Colonic mucosa (tissue), 4 donors: ENCODE results near the gene GRM2. TPM values are rescaled to one million over a fixed set of nuclear protein-coding genes. Genes with fewer than 3 reads are reported as not detected.

Experiments
- DNase-seq: peaks from one replicate; pipeline ENCODE4 v3.0.0-alpha.2; 2020
- H3K27ac ChIP-seq: fragments of 200-600 bp; one replicate; pipeline ENCODE4 v1.8.0; 2021
- H3K27me3 ChIP-seq: fragments of 200-600 bp; one replicate; pipeline ENCODE4 v1.8.0; 2021
- H3K36me3 ChIP-seq: fragments of 200-600 bp; one replicate; pipeline ENCODE4 v1.8.0; 2021
- H3K4me1 ChIP-seq: fragments of 200-600 bp; one replicate; pipeline ENCODE4 v1.8.0; 2021; ENCODE audit warnings: mild to moderate bottlenecking
- H3K4me3 ChIP-seq: fragments of 200-600 bp; one replicate; pipeline ENCODE4 v1.8.0; 2021
- H3K9ac ChIP-seq, 2 donors: one replicate each; pipeline ENCODE4 v1.7.0; 2013; ENCODE audit warnings: control low read depth in 2 of 2, low read depth in 2 of 2, low read length in 2 of 2
- H3K9me3 ChIP-seq: fragments of 200-600 bp; one replicate; pipeline ENCODE4 v1.8.0; 2021
- CTCF ChIP-seq: fragments of 200-600 bp; IDR thresholded peaks from one replicate; pipeline ENCODE4 v1.8.0; 2022; ENCODE audit warnings: antibody characterized with exemption, mild to moderate bottlenecking
- intact Hi-C: fragments of 100-400 bp; cut with DNase I; formaldehyde crosslinking; loops from one replicate; pipeline ENCODE4 v1.14.1; 2022
- total RNA-seq, 2 donors: library from RNA; stranded (reverse); fragmentation: NEBNext Ultra II Directional in 1 of 2; extraction: Animal tissue kit (Norgen Biotek cat#: 25700) in 1 of 2; gene quantifications; one replicate each; pipeline ENCODE4 v1.2.1, GENCODE V29; 2021
- donor health status: healthy.
- donor health status: DM: no; HTN: no; CAD: no.
- donor health status: DM: no; HTN: no; CAD: no.

GRM2 gene
- total RNA-seq, 2 donors from 2014 or later: 0.12 TPM; not detected in 1

- H3K4me1 ChIP-seq: peaks cover 17% of the 10 kb centered on the region
- peak; percentile 98 for TF ChIP-seq CTCF
- no peak overlapping the region for H3K4me3 ChIP-seq
- peak; percentile 96 for DNase-seq
- H3K9me3 ChIP-seq: no peaks in the 10 kb centered on the region
- H3K27ac ChIP-seq: peak overlapping the region; percentile 18
- H3K27me3 ChIP-seq: no peaks in the 10 kb centered on the region
- intact Hi-C loops: loop anchor here (2.0 to 10.0 kb wide), 2 partner anchors 167 to 275 kb away; partner anchors contain the start of gene RBM15B
- H3K9ac ChIP-seq: peak overlapping the region in 1 of 2 donors; percentile 28
- H3K36me3 ChIP-seq: no peaks in the 10 kb centered on the region
Measured at GRCh38 chr3:51669241-51670052, 37.4 kb upstream of the GRM2 start.

GRCh38 chr3:51670053-51670822 is 36.6 kb upstream of the GRM2 start:
- no peaks in the 10 kb centered on the region for H3K27me3 ChIP-seq
- no peaks in the 10 kb centered on the region for H3K9me3 ChIP-seq
- intact Hi-C loops: loop anchor here (10.0 kb wide), 1 partner anchor 275 kb away; the partner anchor contains the start of gene RBM15B
- TF ChIP-seq CTCF: no peak
- peak overlapping the region; percentile 90 for H3K4me3 ChIP-seq
- peaks cover 17% of the 10 kb centered on the region for H3K4me1 ChIP-seq
- peak overlapping the region; percentile 94 for H3K27ac ChIP-seq
- peak overlapping the region; percentile 47 to 91 for H3K9ac ChIP-seq
- H3K36me3 ChIP-seq: no peaks in the 10 kb centered on the region
- no peak for DNase-seq

- Histone ChIP-seq H3K27ac (peak within 1 kb of the TSS; percentile 94), H3K4me3 (peak within 1 kb of the TSS; percentile 90)
- intact Hi-C loops: loop anchor here (10.0 kb wide), 1 partner anchor 276 kb away; the partner anchor contains the start of gene RBM15B
Measured at GRCh38 chr3:51670823-51671733, 35.8 kb upstream of the GRM2 start, which contains the start of gene TEX264. TEX264 (plus strand) TSS chr3:51671252; CDS start chr3:51674305, 3,053 bp downstream.

GRCh38 chr3:51671734-51672475 is 35.0 kb upstream of the GRM2 start:
- intact Hi-C loops: loop anchor here (10.0 kb wide), 1 partner anchor 277 kb away; the partner anchor contains the start of gene RBM15B
- Histone ChIP-seq H3K9me3 (no peaks in the 10 kb centered on the region), H3K27ac (peak overlapping the region; percentile 94), H3K27me3 (no peaks in the 10 kb centered on the region), H3K9ac (peak overlapping the region; percentile 91 to 92), H3K36me3 (no peaks in the 10 kb centered on the region), H3K4me1 (peaks cover 17% of the 10 kb centered on the region), H3K4me3 (peak overlapping the region; percentile 90)
- DNase-seq: peak; percentile 84
- TF ChIP-seq CTCF: no peak

More at GRCh38 chr3:51670823-51671733, 35.8 kb upstream of the GRM2 start, which contains the start of gene TEX264:
- no peaks in the 10 kb centered on the region for H3K27me3 ChIP-seq
- H3K4me1 ChIP-seq: peaks cover 17% of the 10 kb centered on the region
- peak within 1 kb of the TSS; percentile 91 to 92 for H3K9ac ChIP-seq
- TF ChIP-seq CTCF: no peak
- DNase-seq: peak; percentile 92
- H3K36me3 ChIP-seq: no peaks in the 10 kb centered on the region
- no peaks in the 10 kb centered on the region for H3K9me3 ChIP-seq
